ENCODE results near the gene CHI3L2. TPM values are rescaled to one million over a fixed set of nuclear protein-coding genes. Genes with fewer than 3 reads are reported as not detected.

CHI3L2 gene
- total and polyA plus RNA-seq, 10 of the 15 experiments (the other 5 are each of a cell fraction or from before 2014, with no cell fraction given): 37.1 to 508 (median 98.3) TPM

DNA sequence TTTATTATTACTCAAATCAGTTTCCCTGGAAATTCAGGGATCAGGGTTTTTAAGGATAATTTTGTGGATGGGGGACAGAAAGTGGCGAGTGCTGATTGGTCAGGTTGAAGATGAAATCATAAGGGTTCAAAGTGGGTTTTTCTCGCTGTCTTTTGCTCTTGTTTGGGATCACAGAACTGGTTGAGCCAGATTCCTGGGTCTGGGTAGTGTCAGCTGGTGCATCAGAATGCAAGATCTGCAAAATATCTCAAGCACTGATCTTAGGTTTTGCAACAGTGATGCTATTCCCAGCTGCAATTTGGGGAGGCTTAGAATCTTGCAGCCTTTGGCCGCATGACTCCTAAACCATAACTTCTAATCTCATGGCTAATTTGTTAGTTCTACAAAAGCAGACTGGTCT is 9.3 kb downstream of the CHI3L2 start:
- ChIA-PET SMC1A (ENCODE audit: uncharacterized antibody, unreplicated experiment) (interaction anchor here (0.8 to 2.1 kb wide), 6 partner anchors 12 to 158 kb away, joined by 3 to 8 read pairs (median 3); no protein-coding TSS in a partner anchor), POLR2A (no interaction called here), RAD21 (ENCODE audit: unreplicated experiment) (interaction anchor here (0.8 kb wide), 1 partner anchor 12 kb away, joined by 3 read pairs; no protein-coding TSS in a partner anchor), CTCF (interaction anchor here (1.1 to 1.5 kb wide), 3 partner anchors 9 to 164 kb away, joined by 3 to 4 read pairs (median 3); no protein-coding TSS in a partner anchor)
- in situ Hi-C loops (cut with MboI): no loop called here
- H3K4me3 ChIP-seq: no peak overlapping the region
- FAIRE-seq (no peak), ATAC-seq (no peak), DNase-seq (ENCODE audit: low read depth, low spot score) (no peak)
- no TSS peak for BruUV-seq (replicated peaks)
- H3K9me3 ChIP-seq (replicated peaks; ENCODE audit: control insufficient read depth, insufficient read depth, low read length): no peaks in the 10 kb centered on the region
- H3K36me3 ChIP-seq (ENCODE audit: control insufficient read depth in 2 of 2, insufficient read depth in 2 of 2, low read length in 1 of 2): peaks cover 0 to 11% of the 10 kb centered on the region in 2 experiments; a peak in 1 of 4 replicates
- no peaks in the 10 kb centered on the region for H4K20me1 ChIP-seq (ENCODE audit: control insufficient read depth, insufficient read depth)
- H3K27me3 ChIP-seq (replicated peaks in 1 of 2; ENCODE audit: control insufficient read depth in 2 of 2, insufficient read depth in 2 of 2, low read length in 1 of 2): no peaks in the 10 kb centered on the region
- no peak overlapping the region for H2AFZ ChIP-seq (ENCODE audit: control insufficient read depth, low read depth, low read length)
- H3K79me2 ChIP-seq (ENCODE audit: control insufficient read depth, insufficient read depth, low read length): no peaks in the 10 kb centered on the region; the same call in none of the 2 replicates
- no peak overlapping the region for H3K9ac ChIP-seq (ENCODE audit: control insufficient read depth, insufficient read depth, low read length)
- H3K27ac ChIP-seq (ENCODE audit: control insufficient read depth, insufficient read depth): no peak overlapping the region
- no peak overlapping the region for H3K4me2 ChIP-seq (ENCODE audit: control insufficient read depth, insufficient read depth)
- intact Hi-C loops (cut with micrococcal nuclease; ENCODE audit: unreplicated experiment): no loop called here
- no peaks in the 10 kb centered on the region for H3K4me1 ChIP-seq (ENCODE audit: control insufficient read depth, insufficient read depth, low read length)
- 93% methylated on average over 3 of the region's 3 CpGs for WGBS (ENCODE audit: insufficient coverage, insufficient replicate concordance, low lambda C conversion rate, missing lambda C conversion rate)
- TF ChIP-seq, protein P1, sequence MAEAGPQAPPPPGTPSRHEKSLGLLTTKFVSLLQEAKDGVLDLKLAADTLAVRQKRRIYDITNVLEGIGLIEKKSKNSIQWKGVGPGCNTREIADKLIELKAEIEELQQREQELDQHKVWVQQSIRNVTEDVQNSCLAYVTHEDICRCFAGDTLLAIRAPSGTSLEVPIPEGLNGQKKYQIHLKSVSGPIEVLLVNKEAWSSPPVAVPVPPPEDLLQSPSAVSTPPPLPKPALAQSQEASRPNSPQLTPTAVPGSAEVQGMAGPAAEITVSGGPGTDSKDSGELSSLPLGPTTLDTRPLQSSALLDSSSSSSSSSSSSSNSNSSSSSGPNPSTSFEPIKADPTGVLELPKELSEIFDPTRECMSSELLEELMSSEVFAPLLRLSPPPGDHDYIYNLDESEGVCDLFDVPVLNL (IDR thresholded peaks at IDR 0.05; ENCODE audit: low read depth, low read length): no peak
- TF ChIP-seq RB1 (IDR thresholded peaks at IDR 0.05; ENCODE audit: borderline replicate concordance): no peak
- no peak for TF ChIP-seq DPF2 (IDR thresholded peaks at IDR 0.05)
- TF ChIP-seq, protein P2, sequence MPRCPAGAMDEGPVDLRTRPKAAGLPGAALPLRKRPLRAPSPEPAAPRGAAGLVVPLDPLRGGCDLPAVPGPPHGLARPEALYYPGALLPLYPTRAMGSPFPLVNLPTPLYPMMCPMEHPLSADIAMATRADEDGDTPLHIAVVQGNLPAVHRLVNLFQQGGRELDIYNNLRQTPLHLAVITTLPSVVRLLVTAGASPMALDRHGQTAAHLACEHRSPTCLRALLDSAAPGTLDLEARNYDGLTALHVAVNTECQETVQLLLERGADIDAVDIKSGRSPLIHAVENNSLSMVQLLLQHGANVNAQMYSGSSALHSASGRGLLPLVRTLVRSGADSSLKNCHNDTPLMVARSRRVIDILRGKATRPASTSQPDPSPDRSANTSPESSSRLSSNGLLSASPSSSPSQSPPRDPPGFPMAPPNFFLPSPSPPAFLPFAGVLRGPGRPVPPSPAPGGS (IDR thresholded peaks at IDR 0.05; ENCODE audit: borderline replicate concordance, insufficient read depth, low read depth, low read length, poor library complexity, severe bottlenecking): no peak
- TF ChIP-seq, protein P3, sequence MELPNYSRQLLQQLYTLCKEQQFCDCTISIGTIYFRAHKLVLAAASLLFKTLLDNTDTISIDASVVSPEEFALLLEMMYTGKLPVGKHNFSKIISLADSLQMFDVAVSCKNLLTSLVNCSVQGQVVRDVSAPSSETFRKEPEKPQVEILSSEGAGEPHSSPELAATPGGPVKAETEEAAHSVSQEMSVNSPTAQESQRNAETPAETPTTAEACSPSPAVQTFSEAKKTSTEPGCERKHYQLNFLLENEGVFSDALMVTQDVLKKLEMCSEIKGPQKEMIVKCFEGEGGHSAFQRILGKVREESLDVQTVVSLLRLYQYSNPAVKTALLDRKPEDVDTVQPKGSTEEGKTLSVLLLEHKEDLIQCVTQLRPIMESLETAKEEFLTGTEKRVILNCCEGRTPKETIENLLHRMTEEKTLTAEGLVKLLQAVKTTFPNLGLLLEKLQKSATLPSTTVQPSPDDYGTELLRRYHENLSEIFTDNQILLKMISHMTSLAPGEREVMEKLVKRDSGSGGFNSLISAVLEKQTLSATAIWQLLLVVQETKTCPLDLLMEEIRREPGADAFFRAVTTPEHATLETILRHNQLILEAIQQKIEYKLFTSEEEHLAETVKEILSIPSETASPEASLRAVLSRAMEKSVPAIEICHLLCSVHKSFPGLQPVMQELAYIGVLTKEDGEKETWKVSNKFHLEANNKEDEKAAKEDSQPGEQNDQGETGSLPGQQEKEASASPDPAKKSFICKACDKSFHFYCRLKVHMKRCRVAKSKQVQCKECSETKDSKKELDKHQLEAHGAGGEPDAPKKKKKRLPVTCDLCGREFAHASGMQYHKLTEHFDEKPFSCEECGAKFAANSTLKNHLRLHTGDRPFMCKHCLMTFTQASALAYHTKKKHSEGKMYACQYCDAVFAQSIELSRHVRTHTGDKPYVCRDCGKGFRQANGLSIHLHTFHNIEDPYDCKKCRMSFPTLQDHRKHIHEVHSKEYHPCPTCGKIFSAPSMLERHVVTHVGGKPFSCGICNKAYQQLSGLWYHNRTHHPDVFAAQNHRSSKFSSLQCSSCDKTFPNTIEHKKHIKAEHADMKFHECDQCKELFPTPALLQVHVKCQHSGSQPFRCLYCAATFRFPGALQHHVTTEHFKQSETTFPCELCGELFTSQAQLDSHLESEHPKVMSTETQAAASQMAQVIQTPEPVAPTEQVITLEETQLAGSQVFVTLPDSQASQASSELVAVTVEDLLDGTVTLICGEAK (IDR thresholded peaks at IDR 0.05; ENCODE audit: borderline replicate concordance): no peak
- TF ChIP-seq SREBF2 (IDR thresholded peaks at IDR 0.05; ENCODE audit: low read length): no peak
- TF ChIP-seq SP1 (IDR thresholded peaks at IDR 0.05; ENCODE audit: low read depth, low read length): no peak
- TF ChIP-seq YY1 (IDR thresholded peaks at IDR 0.05; ENCODE audit: low read depth, low read length): no peak
- TF ChIP-seq, protein P4, sequence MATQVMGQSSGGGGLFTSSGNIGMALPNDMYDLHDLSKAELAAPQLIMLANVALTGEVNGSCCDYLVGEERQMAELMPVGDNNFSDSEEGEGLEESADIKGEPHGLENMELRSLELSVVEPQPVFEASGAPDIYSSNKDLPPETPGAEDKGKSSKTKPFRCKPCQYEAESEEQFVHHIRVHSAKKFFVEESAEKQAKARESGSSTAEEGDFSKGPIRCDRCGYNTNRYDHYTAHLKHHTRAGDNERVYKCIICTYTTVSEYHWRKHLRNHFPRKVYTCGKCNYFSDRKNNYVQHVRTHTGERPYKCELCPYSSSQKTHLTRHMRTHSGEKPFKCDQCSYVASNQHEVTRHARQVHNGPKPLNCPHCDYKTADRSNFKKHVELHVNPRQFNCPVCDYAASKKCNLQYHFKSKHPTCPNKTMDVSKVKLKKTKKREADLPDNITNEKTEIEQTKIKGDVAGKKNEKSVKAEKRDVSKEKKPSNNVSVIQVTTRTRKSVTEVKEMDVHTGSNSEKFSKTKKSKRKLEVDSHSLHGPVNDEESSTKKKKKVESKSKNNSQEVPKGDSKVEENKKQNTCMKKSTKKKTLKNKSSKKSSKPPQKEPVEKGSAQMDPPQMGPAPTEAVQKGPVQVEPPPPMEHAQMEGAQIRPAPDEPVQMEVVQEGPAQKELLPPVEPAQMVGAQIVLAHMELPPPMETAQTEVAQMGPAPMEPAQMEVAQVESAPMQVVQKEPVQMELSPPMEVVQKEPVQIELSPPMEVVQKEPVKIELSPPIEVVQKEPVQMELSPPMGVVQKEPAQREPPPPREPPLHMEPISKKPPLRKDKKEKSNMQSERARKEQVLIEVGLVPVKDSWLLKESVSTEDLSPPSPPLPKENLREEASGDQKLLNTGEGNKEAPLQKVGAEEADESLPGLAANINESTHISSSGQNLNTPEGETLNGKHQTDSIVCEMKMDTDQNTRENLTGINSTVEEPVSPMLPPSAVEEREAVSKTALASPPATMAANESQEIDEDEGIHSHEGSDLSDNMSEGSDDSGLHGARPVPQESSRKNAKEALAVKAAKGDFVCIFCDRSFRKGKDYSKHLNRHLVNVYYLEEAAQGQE (IDR thresholded peaks at IDR 0.05; ENCODE audit: low read depth, low read length): no peak
- TF ChIP-seq RAD51 (IDR thresholded peaks at IDR 0.05): no peak
- no peak for TF ChIP-seq RCOR1 (conservative IDR thresholded peaks at IDR 0.05; ENCODE audit: low read depth, low read length)
- TF ChIP-seq CBX3 (IDR thresholded peaks at IDR 0.05; ENCODE audit: borderline replicate concordance, low read depth): no peak
- no peak for TF ChIP-seq IKZF2 (IDR thresholded peaks at IDR 0.05)
- TF ChIP-seq, protein P5, sequence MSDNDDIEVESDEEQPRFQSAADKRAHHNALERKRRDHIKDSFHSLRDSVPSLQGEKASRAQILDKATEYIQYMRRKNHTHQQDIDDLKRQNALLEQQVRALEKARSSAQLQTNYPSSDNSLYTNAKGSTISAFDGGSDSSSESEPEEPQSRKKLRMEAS (IDR thresholded peaks at IDR 0.05; ENCODE audit: low read depth, low read length): no peak

Measured in GM12878 (cell line).